Panc1 (cell line): Measurements from ENCODE around the gene ZMIZ2. TPM values are rescaled to one million over a fixed set of nuclear protein-coding genes. Genes with fewer than 3 reads are reported as not detected.

Source experiments
- ATAC-seq: fragments of 200-7000 bp; cut with Tn5 transposase; 2 replicates; pipeline ENCODE4 v1.9.1; 2020; ENCODE audit warnings: mild to moderate bottlenecking, moderate library complexity
- BruUV-seq: library from RNA; stranded (reverse); fragments of 400-500 nt; replicated peaks from 2 replicates; lab custom pipeline; 2021; lab: Mats Ljungman, UMichigan
- CTCF ChIA-PET: fragments of 300-600 bp; sonication (Branson Sonifier 250); formaldehyde crosslinking; loops from one replicate; lab custom pipeline; 2022; ENCODE audit warnings: antibody characterized with exemption; lab: Charles Lee
- POLR2A ChIA-PET: fragments of 300-600 bp; sonication (Branson Sonifier 250); formaldehyde crosslinking; loops from one replicate; lab custom pipeline; 2022; ENCODE audit warnings: antibody characterized with exemption; lab: Charles Lee
- DNase-seq: peaks from one replicate; pipeline ENCODE4 v3.0.0-alpha.2; 2010; ENCODE audit warnings: low read depth, low spot score
- H3K27ac ChIP-seq: 2 replicates; pipeline ENCODE4 v1.5.1; 2011; ENCODE audit warnings: mild to moderate bottlenecking, low read length, inconsistent platforms
- H3K27me3 ChIP-seq: fragments of 200-500 bp; sonication (Bioruptor generic); 2 replicates; pipeline ENCODE4 v1.6.0; 2014; ENCODE audit warnings: low read length, inconsistent platforms; ENCODE audit not compliant: control insufficient read depth, insufficient read depth
- H3K36me3 ChIP-seq: fragments of 200-500 bp; sonication (Bioruptor generic); 2 replicates; pipeline ENCODE4 v1.5.1; 2014; ENCODE audit warnings: inconsistent platforms, mild to moderate bottlenecking, low read length, moderate library complexity; ENCODE audit not compliant: control insufficient read depth, insufficient read depth
- H3K4me1 ChIP-seq: 2 replicates; pipeline ENCODE4 v1.5.1; 2011; ENCODE audit warnings: inconsistent platforms, mild to moderate bottlenecking, low read length, moderate library complexity; ENCODE audit not compliant: control insufficient read depth, insufficient read depth
- H3K4me3 ChIP-seq, 2 experiments: 2 replicates each; pipeline ENCODE4 v1.5.1; 2011 to 2012; ENCODE audit warnings: low read depth in 2 of 2, low read length in 2 of 2, mild to moderate bottlenecking in 2 of 2, inconsistent platforms in 1 of 2, moderate library complexity in 1 of 2
- H3K9me3 ChIP-seq: fragments of 200-500 bp; sonication (Bioruptor generic); 2 replicates; pipeline ENCODE4 v1.5.1; 2014; ENCODE audit warnings: low read depth, mild to moderate bottlenecking, inconsistent platforms, low read length, moderate library complexity; ENCODE audit not compliant: control insufficient read depth, insufficient read depth
- CTCF ChIP-seq: fragments of 450-650 bp; IDR thresholded peaks from 2 replicates; pipeline ENCODE4 v1.5.1; 2017; ENCODE audit warnings: mild to moderate bottlenecking
- POLR2AphosphoS5 ChIP-seq: IDR thresholded peaks from 2 replicates; pipeline ENCODE4 v1.6.1; 2012; ENCODE audit warnings: mild to moderate bottlenecking, low read depth, low read length, moderate library complexity
- REST ChIP-seq, 2 experiments: IDR thresholded peaks; 2 replicates each; pipeline ENCODE4 v1.6.1; 2011 to 2012; ENCODE audit warnings: low read depth in 2 of 2, control low read depth in 1 of 2, low read length in 1 of 2, mild to moderate bottlenecking in 1 of 2, moderate library complexity in 1 of 2; ENCODE audit not compliant: insufficient read depth in 1 of 2
- SIN3A ChIP-seq: IDR thresholded peaks from 2 replicates; pipeline ENCODE4 v1.6.1; 2012; ENCODE audit warnings: low read depth, mild to moderate bottlenecking, low read length, moderate library complexity, borderline replicate concordance; ENCODE audit not compliant: insufficient read depth
- TCF7L2 ChIP-seq: IDR thresholded peaks from 2 replicates; pipeline ENCODE4 v1.6.1; 2011; ENCODE audit warnings: mild to moderate bottlenecking, low read depth, low read length, inconsistent platforms
- in situ Hi-C: cut with HindIII; loops from 2 replicates; pipeline ENCODE4 v1.10.0; 2016; ENCODE audit warnings: low sequenced_read_pairs, low pct_unique_long_range_greater_than_20kb
- intact Hi-C: fragments of 100-400 bp; cut with micrococcal nuclease; formaldehyde crosslinking; loops from one replicate; pipeline ENCODE4 v1.10.0; 2022; ENCODE audit not compliant: unreplicated experiment
- total RNA-seq: library from RNA; stranded (reverse); gene quantifications from one replicate; pipeline ENCODE4 v1.2.1, GENCODE V29; 2021; ENCODE audit not compliant: unreplicated experiment

ZMIZ2 gene
- total RNA-seq, 1 experiment from 2014 or later = 137 TPM

GRCh38 chr7:44775383-44776107 is 26.9 kb downstream of the ZMIZ2 start:
- Histone ChIP-seq H3K9me3 (no peaks in the 10 kb centered on the region), H3K36me3 (no peaks in the 10 kb centered on the region), H3K27ac (no peak overlapping the region), H3K4me3 (no peak overlapping the region), H3K4me1 (no peaks in the 10 kb centered on the region), H3K27me3 (no peaks in the 10 kb centered on the region)
- intact Hi-C loops = no loop called here
- POLR2A ChIA-PET = no interaction called here
- DNase-seq (no peak), ATAC-seq (no peak; the same call in 1 of the 2 replicates)
- BruUV-seq = no TSS peak
- in situ Hi-C loops = no loop called here
- TF ChIP-seq POLR2AphosphoS5 (no peak), TCF7L2 (no peak), SIN3A (no peak), REST (IDR thresholded peaks at IDR 0.05; ENCODE audit: insufficient read depth in 1 of 2, low read depth in 2 of 2, low read length in 1 of 2) (no peak), CTCF (no peak)
- CTCF ChIA-PET = no interaction called here

- POLR2A ChIA-PET = interaction anchor here (0.7 kb wide), 1 partner anchor 27 kb away, joined by 5 read pairs; no protein-coding TSS in a partner anchor
Observed at GRCh38 chr7:44776211-44776610, 27.6 kb downstream of the ZMIZ2 start.

More at GRCh38 chr7:44776211-44776610, 27.6 kb downstream of the ZMIZ2 start:
- DNase-seq (no peak), ATAC-seq (no peak)
- no peak overlapping the region for H3K4me3 ChIP-seq
- no peaks in the 10 kb centered on the region for H3K9me3 ChIP-seq
- in situ Hi-C loops (no loop called here), intact Hi-C loops (no loop called here)
- no TSS peak for BruUV-seq
- TF ChIP-seq SIN3A = no peak
- no peak for TF ChIP-seq REST (IDR thresholded peaks at IDR 0.05; ENCODE audit: insufficient read depth in 1 of 2, low read depth in 2 of 2, low read length in 1 of 2)
- no peak for TF ChIP-seq POLR2AphosphoS5
- TF ChIP-seq CTCF = no peak
- TF ChIP-seq TCF7L2 = no peak
- H3K27ac ChIP-seq = no peak overlapping the region
- CTCF ChIA-PET = no interaction called here
- no peaks in the 10 kb centered on the region for H3K36me3 ChIP-seq
- H3K27me3 ChIP-seq = no peaks in the 10 kb centered on the region
- H3K4me1 ChIP-seq = no peaks in the 10 kb centered on the region
